CD8-positive, alpha-beta memory T cell (primary cell): ENCODE measurements around the gene CCDC85B. TPM values are rescaled to one million over a fixed set of nuclear protein-coding genes. Genes with fewer than 3 reads are reported as not detected.

Experiments
- CTCF ChIA-PET: fragments of 350-600 bp; sonication (Branson Sonifier 250); formaldehyde crosslinking; loops from one replicate; lab custom pipeline; 2021; ENCODE audit warnings: antibody characterized with exemption; lab: Charles Lee
- POLR2A ChIA-PET: fragments of 350-600 bp; sonication (Branson Sonifier 250); formaldehyde crosslinking; loops from one replicate; lab custom pipeline; 2021; ENCODE audit warnings: antibody characterized with exemption; lab: Charles Lee
- DNase-seq, 5 donors: peaks; one replicate each; pipeline versions ENCODE4 v3.0.0 to v3.0.0-alpha.2; 2020 to 2022; ENCODE audit warnings: mixed read lengths in 1 of 5
- H3K27ac ChIP-seq: one replicate; pipeline ENCODE4 v1.7.0; 2013; ENCODE audit warnings: low read depth, mild to moderate bottlenecking, low read length, moderate library complexity
- H3K27me3 ChIP-seq: 2 replicates; pipeline ENCODE4 v1.7.0; 2013; ENCODE audit warnings: low read length, mild to moderate bottlenecking; ENCODE audit not compliant: insufficient read depth, poor library complexity, severe bottlenecking
- H3K36me3 ChIP-seq: 2 replicates; pipeline ENCODE4 v1.7.0; 2013; ENCODE audit warnings: mild to moderate bottlenecking, low read length, moderate library complexity; ENCODE audit not compliant: insufficient read depth
- H3K4me1 ChIP-seq: 2 replicates; pipeline ENCODE4 v1.7.0; 2013; ENCODE audit warnings: mild to moderate bottlenecking, low read length, moderate library complexity; ENCODE audit not compliant: insufficient read depth
- H3K4me3 ChIP-seq: 2 replicates; pipeline ENCODE4 v1.7.0; 2013; ENCODE audit warnings: mild to moderate bottlenecking, low read length
- H3K9me3 ChIP-seq: 2 replicates; pipeline ENCODE4 v1.7.0; 2013; ENCODE audit warnings: mild to moderate bottlenecking, low read length
- H3K27ac Mint-ChIP-seq, 8 donors: one replicate each; pipeline ENCODE4 v1.8.0; 2020 to 2021; ENCODE audit warnings: mixed read lengths in 8 of 8, mild to moderate bottlenecking in 6 of 8, inconsistent platforms in 3 of 8, moderate library complexity in 3 of 8
- H3K27me3 Mint-ChIP-seq, 2 donors: one replicate each; pipeline ENCODE4 v1.8.0; 2020 to 2021; ENCODE audit warnings: mixed read lengths in 2 of 2, mild to moderate bottlenecking in 1 of 2, moderate library complexity in 1 of 2
- H3K36me3 Mint-ChIP-seq, 3 donors: one replicate each; pipeline ENCODE4 v1.8.0; 2020 to 2021; ENCODE audit warnings: mixed read lengths in 3 of 3, inconsistent platforms in 1 of 3, mild to moderate bottlenecking in 1 of 3
- H3K4me1 Mint-ChIP-seq, 3 donors: one replicate each; pipeline ENCODE4 v1.8.0; 2020 to 2021; ENCODE audit warnings: mixed read lengths in 3 of 3, inconsistent platforms in 1 of 3, mild to moderate bottlenecking in 1 of 3
- H3K4me3 Mint-ChIP-seq, 7 donors: one replicate each; pipeline ENCODE4 v1.8.0; 2020 to 2021; ENCODE audit warnings: mixed read lengths in 7 of 7, mild to moderate bottlenecking in 6 of 7, moderate library complexity in 4 of 7, inconsistent platforms in 2 of 7
- H3K9me3 Mint-ChIP-seq, 5 donors: one replicate each; pipeline ENCODE4 v1.8.0; 2020 to 2022; ENCODE audit warnings: mixed read lengths in 5 of 5, mild to moderate bottlenecking in 3 of 5, moderate library complexity in 2 of 5, inconsistent platforms in 1 of 5
- polyA plus RNA-seq: library from polyadenylated mRNA; unstranded; fragments of 300-500 nt; fragmentation: Illumina TruSeq; gene quantifications from one replicate; pipeline ENCODE4 v1.2.3, GENCODE V29; 2021
- total RNA-seq, 2 experiments: library from RNA; stranded (reverse); gene quantifications; one replicate each; pipeline ENCODE4 v1.2.3, GENCODE V29; 2021

Gene CCDC85B
- total and polyA plus RNA-seq, 3 experiments from 2014 or later: 81.3 to 94.4 (median 86.7) TPM

DNA sequence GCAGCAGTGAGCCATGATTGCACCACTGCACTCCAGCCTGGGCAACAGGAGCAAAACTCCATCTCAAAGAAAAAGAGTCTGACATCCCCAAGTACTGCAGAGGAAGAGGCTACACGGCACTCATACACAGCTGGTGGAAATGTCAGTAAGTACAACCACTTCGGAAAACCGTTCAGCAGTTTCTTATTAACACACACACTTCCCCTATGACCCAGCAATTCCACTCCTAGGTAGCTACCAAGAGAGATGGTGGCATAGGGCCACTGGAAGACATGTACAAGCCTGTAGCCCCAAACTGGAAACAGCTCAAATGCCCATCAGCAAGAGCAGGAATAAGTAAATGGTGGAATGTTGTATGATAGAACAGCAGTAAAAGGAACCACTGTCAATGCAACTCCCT, 32.1 kb downstream of the CCDC85B start:
- Histone ChIP-seq H3K4me3 (no peak overlapping the region), H3K36me3 (peaks cover 10% of the 10 kb centered on the region), H3K9me3 (no peaks in the 10 kb centered on the region), H3K4me1 (peaks cover 27% of the 10 kb centered on the region), H3K27me3 (no peaks in the 10 kb centered on the region), H3K27ac (no peak overlapping the region)
- no peak for DNase-seq
- Mint-ChIP-seq H3K27me3 (no peaks in the 10 kb centered on the region), H3K36me3 (peaks cover 4 to 42% (median 6%) of the 10 kb centered on the region in 3 donors), H3K27ac (peak overlapping the region in 6 of 8 donors; percentile 36 to 81 (median 74)), H3K9me3 (no peaks in the 10 kb centered on the region), H3K4me1 (peaks cover 19 to 45% (median 23%) of the 10 kb centered on the region in 3 donors), H3K4me3 (peak overlapping the region in 5 of 7 donors; percentile 35 to 71 (median 52))
- ChIA-PET CTCF (interaction anchor here (2.9 to 3.4 kb wide), 3 partner anchors 32 to 38 kb away, joined by 11 to 17 read pairs (median 13); partner anchors contain the start of genes CCDC85B and FIBP), POLR2A (interaction anchor here (0.9 kb wide), 1 partner anchor 57 kb away, joined by 4 read pairs; no protein-coding TSS in a partner anchor)

- H3K9me3 ChIP-seq: no peaks in the 10 kb centered on the region
- no peaks in the 10 kb centered on the region for H3K27me3 ChIP-seq
- POLR2A ChIA-PET: no interaction called here
- H3K27me3 Mint-ChIP-seq: no peaks in the 10 kb centered on the region
- peak overlapping the region in 5 of 8 donors; percentile 5 to 87 (median 29) for H3K27ac Mint-ChIP-seq
- H3K4me3 ChIP-seq: no peak overlapping the region
- no peak for DNase-seq
- peaks cover 10% of the 10 kb centered on the region for H3K36me3 ChIP-seq
- H3K9me3 Mint-ChIP-seq: no peaks in the 10 kb centered on the region
- H3K27ac ChIP-seq: no peak overlapping the region
- CTCF ChIA-PET: interaction anchor here (1.4 to 8.0 kb wide), 2 partner anchors 35 to 40 kb away, joined by 3 to 60 read pairs; partner anchors contain the start of genes CCDC85B and FIBP
- peaks cover 29 to 48% (median 34%) of the 10 kb centered on the region in 3 donors for H3K4me1 Mint-ChIP-seq
- peak overlapping the region in 1 of 7 donors; percentile 75 for H3K4me3 Mint-ChIP-seq
- peaks cover 4 to 30% (median 6%) of the 10 kb centered on the region in 3 donors for H3K36me3 Mint-ChIP-seq
- peaks cover 29% of the 10 kb centered on the region for H3K4me1 ChIP-seq
These were observed 34.9 kb downstream of the CCDC85B start for GRCh38 chr11:65925397-65925796.

DNA sequence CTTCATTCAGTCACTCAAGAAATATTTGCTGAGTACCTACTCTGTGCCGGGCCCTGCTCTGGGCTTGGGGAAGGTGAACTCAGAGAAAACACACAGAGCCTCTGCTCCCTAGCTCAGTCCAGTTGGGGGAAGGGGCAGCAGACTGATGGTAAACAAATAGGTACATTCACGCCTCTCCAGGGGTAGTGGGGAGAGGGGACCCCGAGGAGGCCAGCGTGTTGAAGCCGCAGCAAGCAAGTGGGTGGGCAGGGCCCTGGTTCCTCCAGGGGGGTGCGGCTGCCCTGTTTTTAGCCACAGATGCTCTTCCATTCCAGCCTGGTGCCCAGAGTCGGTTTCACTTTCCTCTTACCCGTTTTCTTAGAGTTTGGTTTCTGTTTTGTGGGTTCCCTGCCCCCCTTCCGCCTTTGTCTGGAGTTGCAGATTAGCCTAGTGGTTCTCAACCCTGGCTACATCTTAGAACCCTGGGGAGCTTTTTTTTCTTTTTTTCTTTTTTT, 37.5 kb downstream of the CCDC85B start:
- H3K4me3 ChIP-seq: peak overlapping the region; percentile 63
- Mint-ChIP-seq H3K27me3 (no peaks in the 10 kb centered on the region), H3K27ac (peak overlapping the region; percentile 89 to 99 (median 96)), H3K4me3 (peak overlapping the region; percentile 55 to 88 (median 77)), H3K9me3 (no peaks in the 10 kb centered on the region), H3K4me1 (peaks cover 23 to 45% (median 32%) of the 10 kb centered on the region in 3 donors), H3K36me3 (peaks cover 0 to 12% (median 4%) of the 10 kb centered on the region in 3 donors)
- peak overlapping the region; percentile 70 for H3K27ac ChIP-seq
- DNase-seq: peak; percentile 59 to 88 (median 78)
- H3K36me3 ChIP-seq: peaks cover 6% of the 10 kb centered on the region
- ChIA-PET CTCF (interaction anchor here (0.7 to 8.0 kb wide), 6 partner anchors 10 to 216 kb away, joined by 3 to 60 read pairs (median 4); partner anchors contain the start of genes CCDC85B, FIBP and KAT5), POLR2A (interaction anchor here (0.5 to 1.5 kb wide), 10 partner anchors 8 to 491 kb away, joined by 3 to 11 read pairs (median 4); partner anchors contain the start of genes CCDC85B and MUS81)
- peaks cover 22% of the 10 kb centered on the region for H3K4me1 ChIP-seq
- no peaks in the 10 kb centered on the region for H3K9me3 ChIP-seq
- no peaks in the 10 kb centered on the region for H3K27me3 ChIP-seq

GRCh38 chr11:65928667-65929066, 38.2 kb downstream of the CCDC85B start:
- Mint-ChIP-seq H3K4me3 (peak overlapping the region; percentile 55 to 88 (median 77)), H3K27me3 (no peaks in the 10 kb centered on the region), H3K4me1 (peaks cover 23 to 40% (median 30%) of the 10 kb centered on the region in 3 donors), H3K36me3 (peaks cover 0 to 5% (median 2%) of the 10 kb centered on the region in 3 donors), H3K27ac (peak overlapping the region; percentile 89 to 99 (median 96)), H3K9me3 (no peaks in the 10 kb centered on the region)
- H3K4me3 ChIP-seq: peak overlapping the region; percentile 63
- H3K27ac ChIP-seq: peak overlapping the region; percentile 70
- no peaks in the 10 kb centered on the region for H3K9me3 ChIP-seq
- CTCF ChIA-PET: interaction anchor here (0.7 to 8.0 kb wide), 6 partner anchors 10 to 60 kb away, joined by 3 to 60 read pairs (median 4); partner anchors contain the start of genes CCDC85B and FIBP
- H3K36me3 ChIP-seq: no peaks in the 10 kb centered on the region
- H3K27me3 ChIP-seq: no peaks in the 10 kb centered on the region
- DNase-seq: peak in 1 of 5 donors; percentile 22
- H3K4me1 ChIP-seq: peaks cover 22% of the 10 kb centered on the region
- POLR2A ChIA-PET: interaction anchor here (0.7 to 1.5 kb wide), 5 partner anchors 9 to 68 kb away, joined by 3 to 11 read pairs (median 4); partner anchors contain the start of genes CCDC85B and MUS81

DNA sequence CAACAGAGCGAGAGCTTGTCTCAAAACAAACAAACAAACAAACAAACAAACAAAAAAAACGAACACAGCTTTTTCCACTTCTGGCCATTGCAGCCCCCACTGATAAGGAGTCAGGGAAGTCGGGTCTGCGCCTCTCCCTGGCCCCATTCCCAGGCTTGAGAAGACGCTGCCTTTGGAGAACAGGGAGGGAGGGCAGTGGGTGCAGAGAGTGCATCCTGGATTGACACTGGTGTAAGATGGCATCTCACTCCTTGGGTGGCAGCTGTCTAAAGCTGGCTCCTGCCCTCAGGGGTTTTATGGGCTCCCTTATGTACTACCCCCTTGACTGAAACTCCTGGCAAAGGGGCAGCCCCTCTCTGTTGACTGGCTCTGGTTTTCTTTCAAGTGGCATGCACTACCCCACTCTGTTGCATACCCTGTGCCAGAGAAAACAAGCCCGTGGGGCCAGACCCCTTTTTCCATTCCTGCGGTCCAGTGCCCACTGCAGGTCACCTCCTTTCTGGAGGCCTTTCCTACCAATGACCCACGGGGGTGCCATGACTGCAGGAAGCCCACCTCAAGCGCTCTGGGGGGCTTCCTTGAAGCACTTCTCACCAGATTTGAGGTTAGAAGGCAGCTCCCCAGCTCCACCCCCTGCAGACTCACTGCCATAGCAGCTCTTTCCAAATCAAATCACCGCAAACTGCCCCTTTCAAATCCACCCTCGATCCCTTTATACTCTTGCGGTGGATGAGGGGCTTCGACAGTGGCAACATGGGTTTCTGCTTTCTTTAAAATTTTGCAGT, 41.5 kb downstream of the CCDC85B start:
- no peak overlapping the region for H3K27ac ChIP-seq
- CTCF ChIA-PET: interaction anchor here (1.0 to 8.0 kb wide), 3 partner anchors 42 to 50 kb away, joined by 3 to 60 read pairs (median 17); partner anchors contain the start of genes CCDC85B and FIBP
- H3K4me1 ChIP-seq: peaks cover 21% of the 10 kb centered on the region
- Mint-ChIP-seq H3K36me3 (no peaks in the 10 kb centered on the region), H3K4me1 (peaks cover 22 to 36% (median 26%) of the 10 kb centered on the region in 3 donors), H3K27ac (peak overlapping the region in 1 of 8 donors; percentile 68), H3K4me3 (peak overlapping the region in 1 of 7 donors; percentile 40), H3K9me3 (no peaks in the 10 kb centered on the region), H3K27me3 (peaks cover 0 to 1% of the 10 kb centered on the region in 2 donors)
- H3K36me3 ChIP-seq: no peaks in the 10 kb centered on the region
- H3K4me3 ChIP-seq: no peak overlapping the region
- POLR2A ChIA-PET: interaction anchor here (0.6 kb wide), 2 partner anchors 44 to 45 kb away, joined by 3 read pairs; partner anchors contain the start of gene FIBP
- no peaks in the 10 kb centered on the region for H3K27me3 ChIP-seq
- no peaks in the 10 kb centered on the region for H3K9me3 ChIP-seq
- DNase-seq: peak in 1 of 5 donors; percentile 48

DNA sequence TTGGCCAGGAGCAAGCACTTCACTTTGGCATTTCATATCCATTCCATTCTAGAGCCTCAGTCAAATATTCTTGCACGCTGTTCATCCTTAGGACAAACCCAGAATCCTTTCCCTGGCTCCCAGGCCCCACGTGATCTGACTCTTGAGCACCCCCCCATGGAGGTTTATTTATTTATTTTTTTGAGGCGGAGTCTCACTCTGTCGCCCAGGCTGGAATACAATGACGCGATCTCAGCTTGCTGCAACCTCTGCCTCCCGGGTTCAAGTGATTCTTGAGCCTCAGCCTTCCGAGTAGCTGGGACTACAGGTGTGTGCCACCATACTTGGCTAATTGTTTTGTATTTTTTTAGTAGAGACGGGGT, 42.1 kb downstream of the CCDC85B start:
- H3K4me3 Mint-ChIP-seq: no peak overlapping the region
- CTCF ChIA-PET: interaction anchor here (1.0 to 8.0 kb wide), 3 partner anchors 43 to 51 kb away, joined by 3 to 60 read pairs (median 17); partner anchors contain the start of genes CCDC85B and FIBP
- no peaks in the 10 kb centered on the region for H3K36me3 Mint-ChIP-seq
- no peaks in the 10 kb centered on the region for H3K27me3 ChIP-seq
- H3K4me3 ChIP-seq: no peak overlapping the region
- H3K9me3 Mint-ChIP-seq: no peaks in the 10 kb centered on the region
- DNase-seq: no peak
- no peak overlapping the region for H3K27ac ChIP-seq
- no peaks in the 10 kb centered on the region for H3K9me3 ChIP-seq
- H3K27ac Mint-ChIP-seq: no peak overlapping the region
- peaks cover 1 to 3% of the 10 kb centered on the region in 2 donors for H3K27me3 Mint-ChIP-seq
- H3K4me1 Mint-ChIP-seq: peaks cover 16 to 31% (median 22%) of the 10 kb centered on the region in 3 donors
- POLR2A ChIA-PET: interaction anchor here (0.6 kb wide), 1 partner anchor 46 kb away, joined by 3 read pairs; no protein-coding TSS in a partner anchor
- H3K4me1 ChIP-seq: peaks cover 16% of the 10 kb centered on the region
- H3K36me3 ChIP-seq: no peaks in the 10 kb centered on the region

- no peaks in the 10 kb centered on the region for H3K9me3 Mint-ChIP-seq
- H3K36me3 Mint-ChIP-seq: no peaks in the 10 kb centered on the region
- no peak overlapping the region for H3K27ac Mint-ChIP-seq
- POLR2A ChIA-PET: interaction anchor here (0.6 kb wide), 1 partner anchor 86 kb away, joined by 3 read pairs; no protein-coding TSS in a partner anchor
- Histone ChIP-seq H3K9me3 (no peaks in the 10 kb centered on the region), H3K4me1 (peaks cover 2% of the 10 kb centered on the region), H3K4me3 (no peak overlapping the region), H3K27ac (no peak overlapping the region), H3K36me3 (no peaks in the 10 kb centered on the region), H3K27me3 (no peaks in the 10 kb centered on the region)
- CTCF ChIA-PET: interaction anchor here (0.7 to 2.8 kb wide), 3 partner anchors 16 to 49 kb away, joined by 3 to 17 read pairs (median 3); partner anchors contain the start of gene FIBP
- H3K4me1 Mint-ChIP-seq: peaks cover 1 to 16% (median 7%) of the 10 kb centered on the region in 3 donors
- peaks cover 1 to 11% of the 10 kb centered on the region in 2 donors for H3K27me3 Mint-ChIP-seq
- DNase-seq: no peak
- no peak overlapping the region for H3K4me3 Mint-ChIP-seq
These were observed 43.5 kb downstream of the CCDC85B start for GRCh38 chr11:65934014-65934413.
